Neural crest cell (in vitro differentiated cells): ENCODE measurements around the gene RASAL1. TPM values are rescaled to one million over a fixed set of nuclear protein-coding genes. Genes with fewer than 3 reads are reported as not detected.

Experiments
- DNase-seq: peaks from one replicate; pipeline ENCODE4 v3.0.0; 2021; ENCODE audit warnings: low read depth, mixed read lengths, low spot score
- H3K27ac Mint-ChIP-seq: one replicate; pipeline ENCODE4 v1.8.0; 2021; ENCODE audit warnings: mild to moderate bottlenecking, mixed read lengths; ENCODE audit not compliant: unreplicated experiment
- H3K27me3 Mint-ChIP-seq: 2 replicates; pipeline ENCODE4 v1.8.0; 2021; ENCODE audit warnings: low read depth, mild to moderate bottlenecking, mixed read lengths
- H3K36me3 Mint-ChIP-seq: 2 replicates; pipeline ENCODE4 v1.8.0; 2021; ENCODE audit warnings: low read depth, mild to moderate bottlenecking, mixed read lengths
- H3K4me1 Mint-ChIP-seq: 2 replicates; pipeline ENCODE4 v1.8.0; 2021; ENCODE audit warnings: mixed read lengths
- H3K4me3 Mint-ChIP-seq: one replicate; pipeline ENCODE4 v1.8.0; 2021; ENCODE audit warnings: mild to moderate bottlenecking, mixed read lengths
- H3K9me3 Mint-ChIP-seq: 2 replicates; pipeline ENCODE4 v1.8.0; 2021; ENCODE audit warnings: mixed read lengths
- CTCF ChIP-seq: fragments of 200-600 bp; sonication (generic); conservative IDR thresholded peaks from 2 replicates; pipeline ENCODE4 v1.5.0; 2021; ENCODE audit warnings: antibody characterized with exemption, mild to moderate bottlenecking
- total RNA-seq: library from RNA; stranded (reverse); gene quantifications from 2 replicates; pipeline ENCODE4 v1.2.1, GENCODE V29; 2021

The RASAL1 gene
- total RNA-seq, 1 donor from 2014 or later: not detected

GRCh38 chr12:113165521-113166450, 30.2 kb upstream of the RASAL1 start:
- Mint-ChIP-seq H3K4me3 (no peak overlapping the region), H3K36me3 (peaks cover 4% of the 10 kb centered on the region)

GRCh38 chr12:113164014-113164413, 28.5 kb upstream of the RASAL1 start:
- peaks cover 13% of the 10 kb centered on the region for H3K4me1 Mint-ChIP-seq
- no peak for DNase-seq
- no peak for TF ChIP-seq CTCF
- no peaks in the 10 kb centered on the region for H3K9me3 Mint-ChIP-seq
- H3K27ac Mint-ChIP-seq: no peak overlapping the region
- H3K36me3 Mint-ChIP-seq: peaks cover 2% of the 10 kb centered on the region
- H3K27me3 Mint-ChIP-seq: peaks cover 3% of the 10 kb centered on the region
- no peak overlapping the region for H3K4me3 Mint-ChIP-seq

More at GRCh38 chr12:113165521-113166450, 30.2 kb upstream of the RASAL1 start:
- H3K9me3 Mint-ChIP-seq: no peaks in the 10 kb centered on the region
- no peak overlapping the region for H3K27ac Mint-ChIP-seq
- TF ChIP-seq CTCF: no peak
- DNase-seq: no peak
- peaks cover 13% of the 10 kb centered on the region for H3K4me1 Mint-ChIP-seq
- peaks cover 3% of the 10 kb centered on the region for H3K27me3 Mint-ChIP-seq

GRCh38 chr12:113163030-113163360, 27.4 kb upstream of the RASAL1 start:
- no peak for DNase-seq
- Mint-ChIP-seq H3K4me1 (peaks cover 13% of the 10 kb centered on the region), H3K4me3 (no peak overlapping the region), H3K36me3 (peaks cover 2% of the 10 kb centered on the region), H3K9me3 (no peaks in the 10 kb centered on the region), H3K27me3 (peaks cover 3% of the 10 kb centered on the region), H3K27ac (no peak overlapping the region)
- TF ChIP-seq CTCF: no peak

GRCh38 chr12:113162102-113163029, 26.8 kb upstream of the RASAL1 start:
- no peaks in the 10 kb centered on the region for H3K9me3 Mint-ChIP-seq
- no peak overlapping the region for H3K27ac Mint-ChIP-seq
- H3K27me3 Mint-ChIP-seq: peaks cover 3% of the 10 kb centered on the region
- peaks cover 13% of the 10 kb centered on the region for H3K4me1 Mint-ChIP-seq
- H3K4me3 Mint-ChIP-seq: no peak overlapping the region
- H3K36me3 Mint-ChIP-seq: peaks cover 2% of the 10 kb centered on the region
- no peak for DNase-seq
- no peak for TF ChIP-seq CTCF

GRCh38 chr12:113161415-113162016, 26.0 kb upstream of the RASAL1 start:
- peaks cover 10% of the 10 kb centered on the region for H3K27me3 Mint-ChIP-seq
- no peaks in the 10 kb centered on the region for H3K9me3 Mint-ChIP-seq
- DNase-seq: peak; percentile 40
- H3K36me3 Mint-ChIP-seq: peaks cover 6% of the 10 kb centered on the region
- H3K4me1 Mint-ChIP-seq: peaks cover 13% of the 10 kb centered on the region
- no peak overlapping the region for H3K27ac Mint-ChIP-seq
- H3K4me3 Mint-ChIP-seq: peak overlapping the region; percentile 36
- TF ChIP-seq CTCF: no peak
